ENCODE data around the gene ZNF318. TPM values are rescaled to one million over a fixed set of nuclear protein-coding genes. Genes with fewer than 3 reads are reported as not detected.

The ZNF318 gene
- total RNA-seq, 4 donors from 2014 or later: 20.9 to 35.5 (median 24.8) TPM

GRCh38 chr6:43296780-43297497 lies 72.5 kb downstream of the ZNF318 start:
- no peak overlapping the region for H3K4me3 ChIP-seq
- no peaks in the 10 kb centered on the region for H3K9me3 ChIP-seq
- peak in 1 of 2 donors; percentile 37 for DNase-seq (ENCODE audit: low spot score in 2 of 2)
- H3K4me1 ChIP-seq: no peaks in the 10 kb centered on the region
- peaks cover 20% of the 10 kb centered on the region for H3K27me3 ChIP-seq
- WGBS: 89% methylated on average over 5 of the region's 5 CpGs
- TF ChIP-seq POLR2AphosphoS5 (IDR thresholded peaks at IDR 0.05) (no peak), POLR2A (IDR thresholded peaks at IDR 0.05) (no peak), CTCF (IDR thresholded peaks at IDR 0.05) (no peak), EP300 (IDR thresholded peaks at IDR 0.05) (no peak)
- H3K27ac ChIP-seq: no peak overlapping the region
- no peaks in the 10 kb centered on the region for H3K36me3 ChIP-seq

GRCh38 chr6:43295456-43295855 lies 74.0 kb downstream of the ZNF318 start:
- H3K36me3 ChIP-seq: no peaks in the 10 kb centered on the region
- peaks cover 13% of the 10 kb centered on the region for H3K27me3 ChIP-seq
- WGBS: 92% methylated on average over 3 of the region's 3 CpGs
- no peak for DNase-seq (ENCODE audit: low spot score in 2 of 2)
- no peaks in the 10 kb centered on the region for H3K4me1 ChIP-seq
- H3K4me3 ChIP-seq: no peak overlapping the region
- H3K27ac ChIP-seq: no peak overlapping the region
- no peaks in the 10 kb centered on the region for H3K9me3 ChIP-seq
- TF ChIP-seq EP300 (IDR thresholded peaks at IDR 0.05) (no peak), CTCF (IDR thresholded peaks at IDR 0.05) (no peak), POLR2A (IDR thresholded peaks at IDR 0.05) (no peak), POLR2AphosphoS5 (IDR thresholded peaks at IDR 0.05) (no peak)

GRCh38 chr6:43294536-43294935 lies 74.9 kb downstream of the ZNF318 start:
- no peak for TF ChIP-seq EP300 (IDR thresholded peaks at IDR 0.05)
- TF ChIP-seq POLR2AphosphoS5 (IDR thresholded peaks at IDR 0.05): no peak
- no peak for TF ChIP-seq POLR2A (IDR thresholded peaks at IDR 0.05)
- no peak for TF ChIP-seq CTCF (IDR thresholded peaks at IDR 0.05)
- H3K4me3 ChIP-seq: no peak overlapping the region
- no peaks in the 10 kb centered on the region for H3K36me3 ChIP-seq
- WGBS: 84% methylated on average over 3 of the region's 3 CpGs
- H3K27me3 ChIP-seq: peaks cover 13% of the 10 kb centered on the region
- H3K4me1 ChIP-seq: no peaks in the 10 kb centered on the region
- no peak overlapping the region for H3K27ac ChIP-seq
- H3K9me3 ChIP-seq: no peaks in the 10 kb centered on the region
- no peak for DNase-seq (ENCODE audit: low spot score in 2 of 2)

- Histone ChIP-seq H3K9me3 (no peaks in the 10 kb centered on the region), H3K4me1 (no peaks in the 10 kb centered on the region), H3K27ac (no peak overlapping the region), H3K27me3 (peaks cover 13% of the 10 kb centered on the region), H3K36me3 (no peaks in the 10 kb centered on the region), H3K4me3 (no peak overlapping the region)
- DNase-seq (ENCODE audit: low spot score in 2 of 2): no peak
- TF ChIP-seq EP300 (IDR thresholded peaks at IDR 0.05): no peak
- no peak for TF ChIP-seq POLR2A (IDR thresholded peaks at IDR 0.05)
- TF ChIP-seq POLR2AphosphoS5 (IDR thresholded peaks at IDR 0.05): no peak
- TF ChIP-seq CTCF (IDR thresholded peaks at IDR 0.05): no peak
- 94% methylated on average over 3 of the region's 3 CpGs for WGBS
Observed at GRCh38 chr6:43293698-43294097, 75.7 kb downstream of the ZNF318 start.

- WGBS: 67% methylated on average over 4 of the region's 5 CpGs
Observed at GRCh38 chr6:43292763-43293318, 76.6 kb downstream of the ZNF318 start.

More at GRCh38 chr6:43292763-43293318, 76.6 kb downstream of the ZNF318 start:
- no peaks in the 10 kb centered on the region for H3K9me3 ChIP-seq
- TF ChIP-seq CTCF (IDR thresholded peaks at IDR 0.05) (no peak), POLR2A (IDR thresholded peaks at IDR 0.05) (no peak), EP300 (IDR thresholded peaks at IDR 0.05) (no peak), POLR2AphosphoS5 (IDR thresholded peaks at IDR 0.05) (no peak)
- H3K36me3 ChIP-seq: no peaks in the 10 kb centered on the region
- peaks cover 4% of the 10 kb centered on the region for H3K27me3 ChIP-seq
- peak in 1 of 2 donors; percentile 40 for DNase-seq (ENCODE audit: low spot score in 2 of 2)
- no peak overlapping the region for H3K27ac ChIP-seq
- H3K4me1 ChIP-seq: no peaks in the 10 kb centered on the region
- no peak overlapping the region for H3K4me3 ChIP-seq
